Panc1 (cell line): Measurements from ENCODE around the gene SLC4A2.

Experiments used
- POLR2AphosphoS5 ChIP-seq: IDR thresholded peaks from 2 replicates; pipeline ENCODE4 v1.6.1; 2012; ENCODE audit warnings: mild to moderate bottlenecking, low read depth, low read length, moderate library complexity
- TCF7L2 ChIP-seq: IDR thresholded peaks from 2 replicates; pipeline ENCODE4 v1.6.1; 2011; ENCODE audit warnings: mild to moderate bottlenecking, low read depth, low read length, inconsistent platforms
- TF ChIP-seq, protein P1 (sequence below): fragments of 450-650 bp; IDR thresholded peaks from 2 replicates; pipeline ENCODE4 v1.5.1; 2017; ENCODE audit warnings: mild to moderate bottlenecking
- TF ChIP-seq, protein P2 (sequence below), 2 experiments: IDR thresholded peaks; 2 replicates each; pipeline ENCODE4 v1.6.1; 2011 to 2012; ENCODE audit warnings: low read depth in 2 of 2, control low read depth in 1 of 2, low read length in 1 of 2, mild to moderate bottlenecking in 1 of 2, moderate library complexity in 1 of 2; ENCODE audit not compliant: insufficient read depth in 1 of 2

DNA sequence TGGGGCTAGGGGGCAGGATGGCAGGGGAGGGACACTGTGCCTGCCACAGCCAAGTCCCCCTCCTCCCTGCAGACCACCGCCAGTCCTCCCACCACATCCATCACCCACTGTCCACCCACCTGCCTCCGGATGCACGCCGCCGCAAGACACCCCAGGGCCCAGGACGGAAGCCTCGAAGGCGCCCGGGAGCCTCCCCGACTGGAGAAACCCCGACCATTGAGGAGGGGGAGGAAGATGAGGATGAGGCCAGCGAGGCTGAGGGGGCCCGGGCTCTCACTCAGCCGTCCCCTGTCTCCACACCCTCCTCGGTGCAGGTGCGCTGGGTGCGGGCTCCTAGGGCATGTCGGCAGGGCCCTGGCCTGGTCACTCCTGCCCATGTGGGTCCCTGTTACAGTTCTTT, 5.1 kb downstream of the SLC4A2 start:
- TF ChIP-seq, protein P1, sequence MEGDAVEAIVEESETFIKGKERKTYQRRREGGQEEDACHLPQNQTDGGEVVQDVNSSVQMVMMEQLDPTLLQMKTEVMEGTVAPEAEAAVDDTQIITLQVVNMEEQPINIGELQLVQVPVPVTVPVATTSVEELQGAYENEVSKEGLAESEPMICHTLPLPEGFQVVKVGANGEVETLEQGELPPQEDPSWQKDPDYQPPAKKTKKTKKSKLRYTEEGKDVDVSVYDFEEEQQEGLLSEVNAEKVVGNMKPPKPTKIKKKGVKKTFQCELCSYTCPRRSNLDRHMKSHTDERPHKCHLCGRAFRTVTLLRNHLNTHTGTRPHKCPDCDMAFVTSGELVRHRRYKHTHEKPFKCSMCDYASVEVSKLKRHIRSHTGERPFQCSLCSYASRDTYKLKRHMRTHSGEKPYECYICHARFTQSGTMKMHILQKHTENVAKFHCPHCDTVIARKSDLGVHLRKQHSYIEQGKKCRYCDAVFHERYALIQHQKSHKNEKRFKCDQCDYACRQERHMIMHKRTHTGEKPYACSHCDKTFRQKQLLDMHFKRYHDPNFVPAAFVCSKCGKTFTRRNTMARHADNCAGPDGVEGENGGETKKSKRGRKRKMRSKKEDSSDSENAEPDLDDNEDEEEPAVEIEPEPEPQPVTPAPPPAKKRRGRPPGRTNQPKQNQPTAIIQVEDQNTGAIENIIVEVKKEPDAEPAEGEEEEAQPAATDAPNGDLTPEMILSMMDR, result no peak
- TF ChIP-seq TCF7L2, result no peak
- TF ChIP-seq, protein P2, sequence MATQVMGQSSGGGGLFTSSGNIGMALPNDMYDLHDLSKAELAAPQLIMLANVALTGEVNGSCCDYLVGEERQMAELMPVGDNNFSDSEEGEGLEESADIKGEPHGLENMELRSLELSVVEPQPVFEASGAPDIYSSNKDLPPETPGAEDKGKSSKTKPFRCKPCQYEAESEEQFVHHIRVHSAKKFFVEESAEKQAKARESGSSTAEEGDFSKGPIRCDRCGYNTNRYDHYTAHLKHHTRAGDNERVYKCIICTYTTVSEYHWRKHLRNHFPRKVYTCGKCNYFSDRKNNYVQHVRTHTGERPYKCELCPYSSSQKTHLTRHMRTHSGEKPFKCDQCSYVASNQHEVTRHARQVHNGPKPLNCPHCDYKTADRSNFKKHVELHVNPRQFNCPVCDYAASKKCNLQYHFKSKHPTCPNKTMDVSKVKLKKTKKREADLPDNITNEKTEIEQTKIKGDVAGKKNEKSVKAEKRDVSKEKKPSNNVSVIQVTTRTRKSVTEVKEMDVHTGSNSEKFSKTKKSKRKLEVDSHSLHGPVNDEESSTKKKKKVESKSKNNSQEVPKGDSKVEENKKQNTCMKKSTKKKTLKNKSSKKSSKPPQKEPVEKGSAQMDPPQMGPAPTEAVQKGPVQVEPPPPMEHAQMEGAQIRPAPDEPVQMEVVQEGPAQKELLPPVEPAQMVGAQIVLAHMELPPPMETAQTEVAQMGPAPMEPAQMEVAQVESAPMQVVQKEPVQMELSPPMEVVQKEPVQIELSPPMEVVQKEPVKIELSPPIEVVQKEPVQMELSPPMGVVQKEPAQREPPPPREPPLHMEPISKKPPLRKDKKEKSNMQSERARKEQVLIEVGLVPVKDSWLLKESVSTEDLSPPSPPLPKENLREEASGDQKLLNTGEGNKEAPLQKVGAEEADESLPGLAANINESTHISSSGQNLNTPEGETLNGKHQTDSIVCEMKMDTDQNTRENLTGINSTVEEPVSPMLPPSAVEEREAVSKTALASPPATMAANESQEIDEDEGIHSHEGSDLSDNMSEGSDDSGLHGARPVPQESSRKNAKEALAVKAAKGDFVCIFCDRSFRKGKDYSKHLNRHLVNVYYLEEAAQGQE (IDR thresholded peaks at IDR 0.05; ENCODE audit: insufficient read depth in 1 of 2, low read depth in 2 of 2, low read length in 1 of 2), result no peak
- TF ChIP-seq POLR2AphosphoS5, result no peak
